Fibroblast of the conjunctiva (primary cell): ENCODE results near the gene RIC8B.
"Not testable (repeated sequence)": the region's sequence is repeated elsewhere in the genome, so short reads cannot be mapped to it uniquely, and the experiment has no call there.

ENCODE experiments used
- DNase-seq: peaks from one replicate; pipeline ENCODE4 v3.0.0-alpha.2; 2010; ENCODE audit warnings: low read depth

RIC8B gene

DNA sequence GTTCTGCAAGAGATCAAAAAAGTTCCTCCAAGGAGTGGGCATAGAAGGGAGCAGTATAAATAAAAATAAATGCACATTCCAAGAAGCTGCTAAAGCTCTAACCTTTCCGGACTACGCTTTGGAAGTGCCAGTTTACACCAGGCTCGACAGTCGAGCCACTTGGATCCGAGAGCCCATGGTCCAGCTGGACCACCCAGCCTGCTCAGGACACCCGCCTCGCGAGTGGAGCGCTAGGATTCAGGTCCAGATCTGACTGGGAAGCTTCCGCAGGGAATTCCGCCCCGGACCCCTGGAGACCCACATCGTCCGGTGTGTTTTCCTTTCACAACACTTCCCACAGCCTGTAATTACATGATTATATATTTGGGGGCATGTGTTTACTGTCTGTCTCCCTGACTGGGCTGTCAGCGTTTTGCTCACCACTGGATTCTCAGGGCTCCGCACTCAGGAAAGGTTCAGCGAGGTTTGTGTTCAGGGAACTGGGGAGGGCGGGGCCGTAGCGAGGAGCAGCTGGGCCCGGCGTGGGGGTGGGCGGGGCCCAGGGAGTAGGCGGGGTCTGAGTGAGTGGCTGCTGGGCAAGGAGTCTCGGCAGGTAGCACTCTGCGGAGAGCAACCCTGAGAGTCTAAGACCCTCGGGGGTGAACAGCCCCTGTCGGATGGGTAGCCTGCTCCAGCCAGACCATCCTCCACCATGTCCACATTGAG lies 128.9 kb downstream of the RIC8B start:
- no peak for DNase-seq

DNA sequence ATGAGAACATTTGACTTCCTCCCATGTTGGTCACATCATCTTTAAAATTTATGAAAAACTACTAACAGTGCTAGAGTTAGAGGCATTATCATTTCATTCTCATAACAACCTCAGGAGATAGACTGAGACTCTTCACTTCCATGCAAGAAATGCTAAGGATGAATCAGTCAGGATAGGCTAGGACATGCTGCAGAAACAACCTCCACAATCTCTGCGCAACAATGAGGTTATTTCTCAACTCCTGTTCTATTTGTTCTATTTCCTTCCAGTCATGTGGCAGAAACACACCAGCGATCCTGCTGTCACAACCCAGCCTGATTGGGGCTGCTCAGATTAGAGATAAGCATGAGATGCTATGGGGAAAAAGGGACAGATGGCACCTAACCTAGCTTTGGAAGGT lies 132.2 kb downstream of the RIC8B start:
- DNase-seq, result no peak

DNA sequence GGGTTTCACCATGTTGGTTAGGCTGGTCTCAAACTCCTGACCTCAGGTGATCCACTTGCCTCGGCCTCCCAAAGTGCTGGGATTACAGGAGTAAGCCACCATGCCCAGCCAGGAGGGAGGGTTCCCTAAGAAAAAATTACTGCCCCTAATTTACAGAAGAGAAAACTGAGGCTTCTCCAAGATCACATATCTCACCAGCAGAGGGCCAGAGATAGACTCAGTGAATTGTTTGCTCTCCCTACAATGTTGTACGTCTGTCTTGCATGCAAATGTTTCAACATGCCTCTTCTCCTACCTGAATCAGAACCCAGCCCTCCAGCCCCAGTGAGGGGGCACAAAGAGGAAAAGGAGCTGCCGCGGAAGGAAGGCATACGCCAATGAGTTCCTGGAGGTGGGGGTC lies 132.9 kb downstream of the RIC8B start:
- DNase-seq, result no peak

DNA sequence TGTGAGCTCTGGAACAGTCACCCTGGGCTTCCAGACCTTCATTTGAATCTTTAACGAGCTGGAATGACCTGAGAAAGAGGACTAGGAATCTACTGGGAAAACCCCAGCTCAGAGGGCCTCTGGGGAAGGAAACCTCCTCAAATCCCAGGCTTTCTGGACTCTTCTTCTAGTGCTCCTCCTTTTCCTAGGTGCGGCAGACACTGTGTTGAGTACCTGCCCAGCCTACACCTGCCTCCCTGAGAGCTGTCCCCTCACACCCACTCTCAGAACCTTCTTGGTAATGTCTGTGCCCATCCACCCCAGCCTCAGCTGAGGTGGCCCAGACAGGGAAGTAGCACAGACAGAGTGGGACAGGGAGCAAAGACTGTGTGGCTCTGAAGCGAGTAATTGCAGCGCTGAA lies 133.4 kb downstream of the RIC8B start:
- no peak for DNase-seq

DNA sequence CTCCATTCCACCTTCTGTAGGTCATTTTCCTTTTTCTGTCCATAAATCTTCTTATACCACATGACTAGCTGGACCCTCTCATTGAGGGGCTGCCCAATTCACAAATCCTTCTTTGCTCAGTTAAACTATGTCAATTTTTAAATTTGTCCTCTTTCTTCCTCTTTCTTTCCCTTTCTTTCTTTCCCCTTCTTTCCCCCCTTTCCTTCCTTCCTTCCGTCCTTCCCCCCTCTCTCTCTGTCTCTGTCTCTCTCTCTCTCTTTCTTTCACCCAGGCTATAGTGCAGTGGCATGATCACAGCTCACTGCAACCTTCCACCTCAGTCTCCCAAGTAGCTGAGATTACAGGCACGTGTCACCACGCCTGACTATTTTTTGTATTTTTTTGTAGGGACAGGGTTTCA lies 134.1 kb downstream of the RIC8B start:
- no peak for DNase-seq

DNA sequence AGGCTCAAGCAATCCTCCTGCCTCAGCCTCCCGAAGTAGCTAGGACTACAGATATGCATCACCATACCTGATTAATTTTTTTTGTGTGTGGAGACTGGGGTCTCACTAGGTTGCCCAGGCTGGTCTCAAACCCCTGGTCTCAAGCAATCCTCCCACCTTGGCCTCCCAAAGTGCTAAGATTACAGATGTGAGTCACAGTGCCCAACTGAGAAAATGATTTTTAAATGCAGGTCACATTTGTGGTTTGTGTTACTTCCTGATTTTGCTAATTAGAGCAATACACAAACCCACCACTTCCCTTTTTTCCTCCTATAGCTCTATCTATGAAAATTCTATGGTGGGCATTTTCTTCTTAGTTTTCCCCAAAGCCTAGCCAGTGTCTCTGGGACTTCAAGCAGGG lies 135.7 kb downstream of the RIC8B start:
- DNase-seq, result no peak

DNA sequence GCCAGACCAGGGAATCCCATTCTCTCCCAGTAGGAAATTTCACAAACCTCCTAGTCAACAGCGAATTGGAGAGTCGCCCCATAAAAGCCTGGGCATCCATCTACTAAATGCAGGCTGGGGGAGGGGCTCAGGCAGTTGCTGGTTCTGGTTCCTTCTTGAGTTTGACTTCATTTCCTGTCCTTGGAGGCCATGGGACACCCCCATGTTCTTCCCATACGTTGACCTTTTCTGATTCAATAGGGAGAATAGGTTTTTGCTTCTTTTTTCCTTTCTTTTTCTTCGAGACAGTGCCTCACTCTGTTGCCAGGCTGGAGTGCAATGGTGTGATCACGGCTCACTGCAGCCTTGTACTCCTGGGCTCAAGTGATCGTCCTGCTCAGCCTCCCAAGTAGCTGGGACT lies 137.1 kb downstream of the RIC8B start:
- no peak for DNase-seq

DNA sequence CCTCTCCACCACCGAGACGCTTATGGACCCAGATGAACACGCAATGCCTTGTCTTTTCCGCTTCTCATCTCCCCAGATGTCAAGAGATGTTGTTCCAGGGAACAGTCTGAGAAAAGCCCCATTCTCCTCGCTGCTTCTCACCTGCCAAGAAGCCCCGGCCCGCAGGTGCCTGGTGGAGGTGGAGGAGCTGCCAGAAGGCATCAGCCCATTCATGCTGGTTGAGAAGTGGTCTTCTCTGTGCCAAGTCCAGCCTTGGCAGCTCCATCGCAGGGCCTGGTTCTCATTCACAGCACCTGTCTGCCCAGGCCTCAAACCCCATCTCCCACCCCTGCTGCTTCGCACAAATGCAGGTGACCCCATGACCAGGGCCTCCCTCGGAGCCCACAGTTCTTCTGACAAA lies 139.0 kb downstream of the RIC8B start:
- DNase-seq, result no peak

DNA sequence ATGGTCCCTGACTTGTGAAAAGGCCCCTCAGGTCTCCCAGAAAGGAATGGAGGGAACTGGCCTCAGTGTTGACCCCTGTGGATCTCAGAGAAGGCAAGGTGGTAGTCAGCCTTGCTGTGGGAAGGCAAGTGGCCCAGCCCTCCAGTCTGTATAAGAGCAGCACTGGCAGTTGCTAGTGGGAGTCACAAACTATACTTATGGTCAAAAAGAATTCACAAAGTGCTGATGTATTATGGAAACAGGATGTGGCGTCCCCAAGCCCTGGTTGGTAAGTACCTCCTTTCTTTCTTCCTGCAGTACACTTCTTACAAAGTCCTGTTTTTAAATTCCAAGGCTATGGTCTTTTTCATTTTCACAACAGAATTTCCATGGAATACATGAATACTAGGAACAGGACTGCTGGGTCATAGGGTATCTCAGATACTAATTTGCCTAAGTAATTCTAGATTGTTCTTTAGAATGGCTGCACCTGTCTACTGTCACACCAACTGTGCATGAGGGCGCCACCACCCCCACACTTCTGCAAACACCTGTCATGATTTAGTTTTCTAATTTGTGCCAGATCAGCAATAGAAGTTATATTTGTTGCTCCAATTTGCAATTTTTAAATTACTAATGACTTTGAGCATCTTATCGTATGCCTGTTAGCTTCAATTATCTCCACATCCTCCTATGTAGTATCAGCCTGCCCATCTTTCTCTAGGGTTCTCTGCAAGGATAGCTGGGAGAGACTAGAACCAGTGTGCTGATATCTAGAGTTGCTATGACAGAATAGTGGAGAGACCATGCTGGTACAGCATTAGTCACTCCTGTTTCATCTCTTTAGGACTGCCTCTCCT lies 140.5 kb downstream of the RIC8B start:
- no peak for DNase-seq

DNA sequence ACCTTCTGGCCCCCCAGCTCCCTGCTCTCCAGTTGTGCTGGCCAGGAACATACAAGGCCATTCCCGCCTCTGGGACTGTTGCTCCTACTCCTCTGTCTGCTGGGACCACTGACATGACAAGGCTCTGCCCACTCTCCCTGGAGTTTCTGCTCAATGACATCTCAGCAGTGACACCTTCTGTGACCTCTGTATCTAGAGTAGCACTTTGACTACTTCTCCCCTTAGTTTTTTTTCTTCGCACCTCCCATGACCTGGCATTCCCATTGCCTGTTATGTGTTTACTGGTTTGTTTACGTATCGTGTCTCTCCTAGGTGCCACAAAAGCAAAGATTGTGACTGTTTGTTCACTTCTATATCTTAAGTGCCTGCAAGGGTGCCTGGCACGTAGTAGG lies 141.1 kb downstream of the RIC8B start:
- DNase-seq, result no peak

DNA sequence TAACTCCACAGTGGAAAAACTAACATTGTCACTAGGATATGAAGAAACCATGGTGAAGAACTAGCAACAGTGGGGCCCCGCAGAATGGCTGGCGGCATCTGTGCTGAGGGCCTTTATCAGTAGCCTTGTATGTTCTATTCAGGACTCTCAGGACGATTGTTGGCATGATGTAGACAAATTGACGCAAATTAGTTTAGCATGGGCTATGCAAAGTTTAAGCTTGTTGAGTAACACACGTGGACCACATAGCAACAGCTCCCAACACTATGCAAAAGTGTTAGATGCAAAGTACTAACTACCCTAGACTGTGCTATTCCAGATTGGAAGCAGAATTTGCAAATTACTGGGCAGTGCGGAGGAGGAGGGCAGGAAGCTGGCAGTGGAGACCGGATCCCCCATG lies 143.0 kb downstream of the RIC8B start:
- no peak for DNase-seq

DNA sequence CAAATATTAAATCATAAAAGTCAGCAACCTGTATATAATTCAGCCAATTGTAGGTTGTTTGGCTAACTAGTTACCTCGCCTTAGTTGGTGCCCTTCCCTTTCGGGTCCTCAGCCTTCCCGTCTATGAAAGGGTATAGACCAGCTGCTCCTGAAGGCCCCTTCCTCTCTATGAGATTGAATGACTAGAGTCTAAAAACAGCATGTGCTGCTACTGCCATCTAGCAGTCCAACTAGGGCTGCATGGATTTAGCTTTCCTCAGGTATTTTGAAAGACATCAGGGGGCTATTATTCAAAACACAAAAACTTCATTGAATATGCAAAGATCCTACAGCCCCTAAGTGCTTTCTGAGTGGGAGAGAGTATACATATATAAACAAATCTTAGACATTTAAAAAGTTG lies 144.3 kb downstream of the RIC8B start:
- no peak for DNase-seq

DNA sequence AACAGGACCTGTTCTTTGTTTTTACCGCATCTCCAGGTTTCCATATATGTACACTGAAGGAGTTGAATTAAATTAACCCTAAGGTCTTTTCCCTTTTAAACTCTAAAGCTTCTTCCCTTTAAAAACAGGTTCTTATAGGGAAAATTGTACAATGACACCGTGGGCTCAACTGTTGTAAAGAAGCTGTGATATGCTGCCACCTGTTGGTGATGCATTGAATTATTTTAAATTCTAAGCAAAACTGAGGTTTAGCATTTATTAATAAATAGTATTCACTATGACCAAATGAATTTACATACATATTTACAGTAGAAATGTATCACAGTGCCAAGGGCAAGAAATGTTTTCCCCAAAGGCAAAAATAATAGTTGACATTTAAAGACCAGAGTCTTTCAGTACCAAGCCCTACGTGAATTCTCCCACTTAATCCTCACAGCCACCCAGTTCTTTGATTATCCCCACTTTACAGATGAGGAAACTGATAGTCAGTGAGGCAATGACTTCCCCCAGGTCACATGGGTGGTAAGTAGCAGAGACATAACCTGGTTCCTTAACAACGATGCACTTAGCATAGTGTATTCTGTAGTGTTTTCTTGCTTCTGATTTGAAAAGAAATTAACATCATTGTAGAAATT lies 145.5 kb downstream of the RIC8B start:
- peak; percentile 33 for DNase-seq

DNA sequence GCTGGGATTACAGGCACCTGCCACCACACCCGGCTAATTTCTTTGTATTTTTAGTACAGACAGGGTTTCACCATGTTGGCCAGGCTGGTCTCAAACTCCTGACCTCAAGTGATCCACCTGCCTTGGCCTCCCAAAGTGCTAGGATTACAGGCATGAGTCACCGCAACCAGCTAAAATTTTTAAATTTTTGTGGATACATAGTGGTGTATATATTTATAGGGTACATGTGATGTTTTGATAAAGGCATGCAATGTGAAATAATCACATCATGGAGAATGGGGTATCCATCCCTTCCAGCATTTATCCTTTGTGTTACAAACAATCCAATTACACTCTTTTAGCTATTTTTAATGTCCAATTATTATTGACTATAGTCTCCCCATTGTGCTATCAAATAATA lies 147.5 kb downstream of the RIC8B start:
- not testable (repeated sequence) for DNase-seq

DNA sequence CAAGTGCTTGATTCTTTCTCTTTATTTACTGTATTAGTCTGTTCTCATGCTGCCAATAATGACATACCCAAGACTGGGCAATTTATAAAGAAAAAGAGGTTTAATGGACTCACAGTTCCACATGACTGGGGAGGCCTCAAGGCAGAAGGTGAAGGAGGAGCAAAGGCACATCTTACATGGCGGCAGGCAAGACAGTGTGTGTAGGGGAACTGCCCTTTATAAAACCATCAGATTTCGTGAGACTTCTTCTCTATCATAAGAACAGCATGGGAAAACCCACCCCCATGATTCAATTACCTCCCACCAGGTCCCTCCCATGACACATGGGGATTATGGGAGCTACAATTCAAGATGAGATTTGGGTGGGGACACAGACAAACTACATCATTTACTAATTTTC lies 149.1 kb downstream of the RIC8B start:
- not testable (repeated sequence) for DNase-seq

DNA sequence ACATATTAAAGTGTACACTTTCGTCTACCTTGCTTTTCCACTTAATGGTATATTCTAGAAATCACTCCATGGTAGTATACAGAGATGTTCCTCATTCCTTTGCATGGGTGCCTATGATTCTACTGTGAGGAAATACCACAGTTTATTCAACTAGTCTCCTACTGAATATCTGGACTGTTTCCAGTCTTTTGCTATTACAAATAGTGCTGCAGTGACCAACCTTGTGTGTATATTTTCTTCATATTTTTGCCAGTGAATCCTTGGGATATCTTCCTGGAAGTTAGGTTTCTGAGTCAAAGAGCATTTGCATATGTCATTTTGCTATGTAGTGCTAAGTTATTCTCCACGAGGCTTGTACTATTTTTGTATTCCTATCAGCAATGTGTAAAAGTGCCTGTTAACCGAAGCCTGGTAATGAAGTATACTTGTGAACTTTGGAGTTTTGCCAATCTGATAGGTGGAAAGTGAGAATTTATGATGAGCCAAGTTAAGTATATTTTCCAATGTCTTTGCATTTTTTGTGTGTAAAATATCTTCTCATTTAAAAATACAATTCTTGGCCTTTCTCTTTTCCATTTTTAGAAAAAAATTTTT lies 149.9 kb downstream of the RIC8B start:
- no peak for DNase-seq

DNA sequence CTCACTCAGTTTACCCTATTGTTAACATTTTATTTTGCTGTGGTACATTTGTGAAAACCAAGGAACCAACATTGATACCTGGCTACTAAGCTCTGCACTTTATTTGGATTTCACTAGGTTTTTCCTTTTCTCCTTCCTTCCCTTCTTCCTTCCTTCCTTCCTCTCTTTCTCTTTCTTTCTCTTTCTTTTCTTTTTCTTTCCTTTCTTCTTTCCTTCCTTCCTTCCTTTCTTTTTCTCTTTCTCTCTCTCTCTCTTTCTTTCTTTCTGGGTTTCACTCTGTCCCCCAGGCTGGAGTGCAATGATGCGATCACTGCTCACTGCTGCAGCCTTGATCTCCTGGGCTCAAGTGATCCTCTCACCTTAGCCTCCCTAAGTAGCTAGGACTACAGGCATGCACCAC lies 152.2 kb downstream of the RIC8B start:
- no peak for DNase-seq

DNA sequence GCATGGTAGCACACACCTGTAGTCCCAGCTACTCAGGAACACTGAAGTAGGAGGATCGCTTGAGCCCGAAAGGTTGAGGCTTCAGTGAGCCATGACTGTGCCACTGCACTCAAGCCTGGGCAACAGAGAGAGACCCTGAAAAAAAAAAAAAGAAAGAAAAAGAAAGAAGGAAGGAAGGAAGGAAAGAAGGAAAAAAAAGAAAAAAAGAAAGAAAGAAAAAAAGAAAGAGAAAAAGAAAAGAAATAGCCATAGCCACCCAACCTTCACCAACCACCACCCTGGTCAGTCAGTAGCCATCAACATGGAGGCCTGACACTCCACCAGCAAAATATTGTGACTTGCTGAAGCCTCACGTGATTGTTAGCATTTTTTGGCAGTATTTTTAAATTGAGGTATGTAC lies 159.8 kb downstream of the RIC8B start:
- no peak for DNase-seq
